Measurements from ENCODE around the gene MAGI2.
"Not testable (repeated sequence)": the region's sequence is repeated elsewhere in the genome, so short reads cannot be mapped to it uniquely, and the experiment has no call there.

The MAGI2 gene

GRCh38 chr7:79050603-79051002 lies 402.9 kb downstream of the MAGI2 start:
- peak; percentile 25 for DNase-seq (ENCODE audit: low read depth)

- DNase-seq (ENCODE audit: low read depth): no peak
These were observed 407.4 kb downstream of the MAGI2 start for GRCh38 chr7:79046061-79046460.

- no peak for DNase-seq (ENCODE audit: low read depth)
These were observed 416.5 kb downstream of the MAGI2 start for GRCh38 chr7:79037001-79037400.

GRCh38 chr7:79036356-79036755 lies 417.1 kb downstream of the MAGI2 start:
- no peak for DNase-seq (ENCODE audit: low read depth)

GRCh38 chr7:79035858-79036257 lies 417.6 kb downstream of the MAGI2 start:
- DNase-seq (ENCODE audit: low read depth): no peak

GRCh38 chr7:79034730-79035129 lies 418.7 kb downstream of the MAGI2 start:
- DNase-seq (ENCODE audit: low read depth): no peak

GRCh38 chr7:79019711-79020110 lies 433.8 kb downstream of the MAGI2 start:
- DNase-seq (ENCODE audit: low read depth): not testable (repeated sequence)

GRCh38 chr7:79011921-79012320 lies 441.5 kb downstream of the MAGI2 start:
- DNase-seq (ENCODE audit: low read depth): no peak

- no peak for DNase-seq (ENCODE audit: low read depth)
These were observed 443.8 kb downstream of the MAGI2 start for GRCh38 chr7:79009647-79010046.

GRCh38 chr7:79008786-79009185 lies 444.7 kb downstream of the MAGI2 start:
- DNase-seq (ENCODE audit: low read depth): no peak

- no peak for DNase-seq (ENCODE audit: low read depth)
These were observed 457.5 kb downstream of the MAGI2 start for GRCh38 chr7:78996013-78996412.

GRCh38 chr7:78993341-78993740 lies 460.1 kb downstream of the MAGI2 start:
- DNase-seq (ENCODE audit: low read depth): no peak

GRCh38 chr7:78985509-78985908 lies 468.0 kb downstream of the MAGI2 start:
- DNase-seq (ENCODE audit: low read depth): no peak

- no peak for DNase-seq (ENCODE audit: low read depth)
These were observed 470.0 kb downstream of the MAGI2 start for GRCh38 chr7:78983483-78983882.

GRCh38 chr7:78970440-78970916 lies 483.0 kb downstream of the MAGI2 start:
- DNase-seq (ENCODE audit: low read depth): peak; percentile 48

GRCh38 chr7:78968951-78969350 lies 484.5 kb downstream of the MAGI2 start:
- DNase-seq (ENCODE audit: low read depth): no peak

GRCh38 chr7:78967561-78967960 lies 485.9 kb downstream of the MAGI2 start:
- not testable (repeated sequence) for DNase-seq (ENCODE audit: low read depth)

GRCh38 chr7:78967046-78967445 lies 486.4 kb downstream of the MAGI2 start:
- peak; percentile 15 for DNase-seq (ENCODE audit: low read depth)

GRCh38 chr7:78959477-78959876 lies 494.0 kb downstream of the MAGI2 start:
- DNase-seq (ENCODE audit: low read depth): no peak

- DNase-seq (ENCODE audit: low read depth): no peak
These were observed 498.1 kb downstream of the MAGI2 start for GRCh38 chr7:78955329-78955728.

- no peak for DNase-seq (ENCODE audit: low read depth)
These were observed 499.6 kb downstream of the MAGI2 start for GRCh38 chr7:78953726-78954363.

GRCh38 chr7:78953090-78953489 lies 500.4 kb downstream of the MAGI2 start:
- DNase-seq (ENCODE audit: low read depth): no peak

GRCh38 chr7:78939669-78940068 lies 513.8 kb downstream of the MAGI2 start:
- DNase-seq (ENCODE audit: low read depth): peak; percentile 50

- peak; percentile 12 for DNase-seq (ENCODE audit: low read depth)
These were observed 528.9 kb downstream of the MAGI2 start for GRCh38 chr7:78924581-78924980.
